ENCODE data around the gene NUBP2. TPM values are rescaled to one million over a fixed set of nuclear protein-coding genes. Genes with fewer than 3 reads are reported as not detected.

The NUBP2 gene
- total and polyA plus RNA-seq, 4 donors, result 28.9 to 80.9 (median 54.1) TPM

GRCh38 chr16:1807626-1808025 is 24.9 kb downstream of the NUBP2 start:
- Histone ChIP-seq H3K9me3 (ENCODE audit: control insufficient read depth in 4 of 4, low read length in 3 of 4) (no peaks in the 10 kb centered on the region), H3K9ac (ENCODE audit: low read depth in 1 of 2, low read length in 2 of 2) (no peak overlapping the region), H3K27me3 (ENCODE audit: control insufficient read depth in 4 of 4, insufficient read depth in 4 of 4, low read length in 3 of 4) (no peaks in the 10 kb centered on the region), H3K4me1 (ENCODE audit: control insufficient read depth in 4 of 4, insufficient read depth in 4 of 4, low read length in 3 of 4) (peaks cover 0 to 4% (median 1%) of the 10 kb centered on the region in 4 donors), H3K27ac (ENCODE audit: low read depth in 1 of 2, low read length in 2 of 2) (no peak overlapping the region), H3K4me3 (ENCODE audit: low read depth in 1 of 3, low read length in 3 of 3) (no peak overlapping the region), H3K36me3 (ENCODE audit: control insufficient read depth in 4 of 4, insufficient read depth in 3 of 4, low read depth in 1 of 4, low read length in 3 of 4) (peaks cover 13 to 24% (median 23%) of the 10 kb centered on the region in 4 donors)
- WGBS, result 88% methylated on average over 10 of the region's 10 CpGs
- TF ChIP-seq, protein P1, sequence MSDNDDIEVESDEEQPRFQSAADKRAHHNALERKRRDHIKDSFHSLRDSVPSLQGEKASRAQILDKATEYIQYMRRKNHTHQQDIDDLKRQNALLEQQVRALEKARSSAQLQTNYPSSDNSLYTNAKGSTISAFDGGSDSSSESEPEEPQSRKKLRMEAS (IDR thresholded peaks at IDR 0.05), result no peak
- TF ChIP-seq JUND (IDR thresholded peaks at IDR 0.05) (no peak), FOXA2 (IDR thresholded peaks at IDR 0.05) (no peak), FOXA1 (IDR thresholded peaks at IDR 0.05) (no peak), HNF4A (conservative IDR thresholded peaks at IDR 0.05) (no peak), YY1 (IDR thresholded peaks at IDR 0.05) (no peak), GABPA (IDR thresholded peaks at IDR 0.05 in 1 of 2, conservative IDR thresholded peaks at IDR 0.05 in 1 of 2) (no peak), RXRA (IDR thresholded peaks at IDR 0.05) (no peak), EGR1 (IDR thresholded peaks at IDR 0.05; ENCODE audit: low read depth in 2 of 2) (no peak), TAF1 (conservative IDR thresholded peaks at IDR 0.05) (no peak)
- TF ChIP-seq, protein P2, sequence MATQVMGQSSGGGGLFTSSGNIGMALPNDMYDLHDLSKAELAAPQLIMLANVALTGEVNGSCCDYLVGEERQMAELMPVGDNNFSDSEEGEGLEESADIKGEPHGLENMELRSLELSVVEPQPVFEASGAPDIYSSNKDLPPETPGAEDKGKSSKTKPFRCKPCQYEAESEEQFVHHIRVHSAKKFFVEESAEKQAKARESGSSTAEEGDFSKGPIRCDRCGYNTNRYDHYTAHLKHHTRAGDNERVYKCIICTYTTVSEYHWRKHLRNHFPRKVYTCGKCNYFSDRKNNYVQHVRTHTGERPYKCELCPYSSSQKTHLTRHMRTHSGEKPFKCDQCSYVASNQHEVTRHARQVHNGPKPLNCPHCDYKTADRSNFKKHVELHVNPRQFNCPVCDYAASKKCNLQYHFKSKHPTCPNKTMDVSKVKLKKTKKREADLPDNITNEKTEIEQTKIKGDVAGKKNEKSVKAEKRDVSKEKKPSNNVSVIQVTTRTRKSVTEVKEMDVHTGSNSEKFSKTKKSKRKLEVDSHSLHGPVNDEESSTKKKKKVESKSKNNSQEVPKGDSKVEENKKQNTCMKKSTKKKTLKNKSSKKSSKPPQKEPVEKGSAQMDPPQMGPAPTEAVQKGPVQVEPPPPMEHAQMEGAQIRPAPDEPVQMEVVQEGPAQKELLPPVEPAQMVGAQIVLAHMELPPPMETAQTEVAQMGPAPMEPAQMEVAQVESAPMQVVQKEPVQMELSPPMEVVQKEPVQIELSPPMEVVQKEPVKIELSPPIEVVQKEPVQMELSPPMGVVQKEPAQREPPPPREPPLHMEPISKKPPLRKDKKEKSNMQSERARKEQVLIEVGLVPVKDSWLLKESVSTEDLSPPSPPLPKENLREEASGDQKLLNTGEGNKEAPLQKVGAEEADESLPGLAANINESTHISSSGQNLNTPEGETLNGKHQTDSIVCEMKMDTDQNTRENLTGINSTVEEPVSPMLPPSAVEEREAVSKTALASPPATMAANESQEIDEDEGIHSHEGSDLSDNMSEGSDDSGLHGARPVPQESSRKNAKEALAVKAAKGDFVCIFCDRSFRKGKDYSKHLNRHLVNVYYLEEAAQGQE (IDR thresholded peaks at IDR 0.05), result no peak
- no peak for DNase-seq (ENCODE audit: low spot score)

DNA sequence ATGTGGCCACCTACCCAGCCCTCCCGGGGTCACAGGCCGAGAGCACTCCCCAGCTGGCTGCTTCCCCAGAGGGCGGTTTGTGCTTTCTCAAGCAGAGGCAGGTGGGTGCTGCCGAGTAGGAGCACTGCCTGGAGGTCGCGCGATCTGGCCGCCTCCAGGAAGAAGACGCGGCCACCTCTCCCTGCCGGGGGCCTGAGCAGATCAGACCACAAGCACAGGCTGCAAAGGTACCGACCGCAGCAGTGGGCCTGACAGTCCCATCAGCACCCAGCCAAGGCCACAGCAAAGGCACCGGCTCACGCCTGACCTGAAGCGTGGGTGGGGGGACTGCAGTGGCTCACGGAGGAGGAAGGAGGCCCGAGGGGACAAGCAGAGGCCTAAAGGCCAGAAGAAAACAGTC is 25.9 kb downstream of the NUBP2 start:
- H3K9ac ChIP-seq (ENCODE audit: low read depth in 1 of 2, low read length in 2 of 2), result no peak overlapping the region
- no peak overlapping the region for H3K27ac ChIP-seq (ENCODE audit: low read depth in 1 of 2, low read length in 2 of 2)
- H3K4me1 ChIP-seq (ENCODE audit: control insufficient read depth in 4 of 4, insufficient read depth in 4 of 4, low read length in 3 of 4), result peaks cover 0 to 13% (median 10%) of the 10 kb centered on the region in 4 donors
- TF ChIP-seq RAD21 (IDR thresholded peaks at IDR 0.05) (no peak), NR2F2 (IDR thresholded peaks at IDR 0.05) (no peak), RXRA (IDR thresholded peaks at IDR 0.05) (no peak), GABPA (IDR thresholded peaks at IDR 0.05 in 1 of 2, conservative IDR thresholded peaks at IDR 0.05 in 1 of 2) (no peak), FOXA1 (IDR thresholded peaks at IDR 0.05) (no peak), SP1 (IDR thresholded peaks at IDR 0.05) (no peak), HNF4A (conservative IDR thresholded peaks at IDR 0.05) (no peak)
- TF ChIP-seq, protein P3, sequence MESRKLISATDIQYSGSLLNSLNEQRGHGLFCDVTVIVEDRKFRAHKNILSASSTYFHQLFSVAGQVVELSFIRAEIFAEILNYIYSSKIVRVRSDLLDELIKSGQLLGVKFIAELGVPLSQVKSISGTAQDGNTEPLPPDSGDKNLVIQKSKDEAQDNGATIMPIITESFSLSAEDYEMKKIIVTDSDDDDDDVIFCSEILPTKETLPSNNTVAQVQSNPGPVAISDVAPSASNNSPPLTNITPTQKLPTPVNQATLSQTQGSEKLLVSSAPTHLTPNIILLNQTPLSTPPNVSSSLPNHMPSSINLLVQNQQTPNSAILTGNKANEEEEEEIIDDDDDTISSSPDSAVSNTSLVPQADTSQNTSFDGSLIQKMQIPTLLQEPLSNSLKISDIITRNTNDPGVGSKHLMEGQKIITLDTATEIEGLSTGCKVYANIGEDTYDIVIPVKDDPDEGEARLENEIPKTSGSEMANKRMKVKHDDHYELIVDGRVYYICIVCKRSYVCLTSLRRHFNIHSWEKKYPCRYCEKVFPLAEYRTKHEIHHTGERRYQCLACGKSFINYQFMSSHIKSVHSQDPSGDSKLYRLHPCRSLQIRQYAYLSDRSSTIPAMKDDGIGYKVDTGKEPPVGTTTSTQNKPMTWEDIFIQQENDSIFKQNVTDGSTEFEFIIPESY (IDR thresholded peaks at IDR 0.05), result no peak
- TF ChIP-seq, protein P4, sequence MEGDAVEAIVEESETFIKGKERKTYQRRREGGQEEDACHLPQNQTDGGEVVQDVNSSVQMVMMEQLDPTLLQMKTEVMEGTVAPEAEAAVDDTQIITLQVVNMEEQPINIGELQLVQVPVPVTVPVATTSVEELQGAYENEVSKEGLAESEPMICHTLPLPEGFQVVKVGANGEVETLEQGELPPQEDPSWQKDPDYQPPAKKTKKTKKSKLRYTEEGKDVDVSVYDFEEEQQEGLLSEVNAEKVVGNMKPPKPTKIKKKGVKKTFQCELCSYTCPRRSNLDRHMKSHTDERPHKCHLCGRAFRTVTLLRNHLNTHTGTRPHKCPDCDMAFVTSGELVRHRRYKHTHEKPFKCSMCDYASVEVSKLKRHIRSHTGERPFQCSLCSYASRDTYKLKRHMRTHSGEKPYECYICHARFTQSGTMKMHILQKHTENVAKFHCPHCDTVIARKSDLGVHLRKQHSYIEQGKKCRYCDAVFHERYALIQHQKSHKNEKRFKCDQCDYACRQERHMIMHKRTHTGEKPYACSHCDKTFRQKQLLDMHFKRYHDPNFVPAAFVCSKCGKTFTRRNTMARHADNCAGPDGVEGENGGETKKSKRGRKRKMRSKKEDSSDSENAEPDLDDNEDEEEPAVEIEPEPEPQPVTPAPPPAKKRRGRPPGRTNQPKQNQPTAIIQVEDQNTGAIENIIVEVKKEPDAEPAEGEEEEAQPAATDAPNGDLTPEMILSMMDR (IDR thresholded peaks at IDR 0.05; ENCODE audit: low read depth, low read length, missing input control), result no peak
- 75% methylated on average over 18 of the region's 18 CpGs for WGBS
- no peak for DNase-seq (ENCODE audit: low spot score)
- H3K4me3 ChIP-seq (ENCODE audit: low read depth in 1 of 3, low read length in 3 of 3), result no peak overlapping the region
- H3K27me3 ChIP-seq (ENCODE audit: control insufficient read depth in 4 of 4, insufficient read depth in 4 of 4, low read length in 3 of 4), result no peaks in the 10 kb centered on the region
- H3K9me3 ChIP-seq (ENCODE audit: control insufficient read depth in 4 of 4, low read length in 3 of 4), result no peaks in the 10 kb centered on the region
- H3K36me3 ChIP-seq (ENCODE audit: control insufficient read depth in 4 of 4, insufficient read depth in 3 of 4, low read depth in 1 of 4, low read length in 3 of 4), result peaks cover 13 to 27% (median 24%) of the 10 kb centered on the region in 4 donors

Measured in liver (tissue), 9 donors.